GM21447 (cell line): ENCODE results near the gene SDSL.

Experiments
- ATAC-seq: cut with Tn5 transposase; IDR thresholded peaks from one replicate; pipeline ENCODE4 v1.9.1; 2021; ENCODE audit not compliant: unreplicated experiment

SDSL gene, protein sequence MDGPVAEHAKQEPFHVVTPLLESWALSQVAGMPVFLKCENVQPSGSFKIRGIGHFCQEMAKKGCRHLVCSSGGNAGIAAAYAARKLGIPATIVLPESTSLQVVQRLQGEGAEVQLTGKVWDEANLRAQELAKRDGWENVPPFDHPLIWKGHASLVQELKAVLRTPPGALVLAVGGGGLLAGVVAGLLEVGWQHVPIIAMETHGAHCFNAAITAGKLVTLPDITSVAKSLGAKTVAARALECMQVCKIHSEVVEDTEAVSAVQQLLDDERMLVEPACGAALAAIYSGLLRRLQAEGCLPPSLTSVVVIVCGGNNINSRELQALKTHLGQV

DNA sequence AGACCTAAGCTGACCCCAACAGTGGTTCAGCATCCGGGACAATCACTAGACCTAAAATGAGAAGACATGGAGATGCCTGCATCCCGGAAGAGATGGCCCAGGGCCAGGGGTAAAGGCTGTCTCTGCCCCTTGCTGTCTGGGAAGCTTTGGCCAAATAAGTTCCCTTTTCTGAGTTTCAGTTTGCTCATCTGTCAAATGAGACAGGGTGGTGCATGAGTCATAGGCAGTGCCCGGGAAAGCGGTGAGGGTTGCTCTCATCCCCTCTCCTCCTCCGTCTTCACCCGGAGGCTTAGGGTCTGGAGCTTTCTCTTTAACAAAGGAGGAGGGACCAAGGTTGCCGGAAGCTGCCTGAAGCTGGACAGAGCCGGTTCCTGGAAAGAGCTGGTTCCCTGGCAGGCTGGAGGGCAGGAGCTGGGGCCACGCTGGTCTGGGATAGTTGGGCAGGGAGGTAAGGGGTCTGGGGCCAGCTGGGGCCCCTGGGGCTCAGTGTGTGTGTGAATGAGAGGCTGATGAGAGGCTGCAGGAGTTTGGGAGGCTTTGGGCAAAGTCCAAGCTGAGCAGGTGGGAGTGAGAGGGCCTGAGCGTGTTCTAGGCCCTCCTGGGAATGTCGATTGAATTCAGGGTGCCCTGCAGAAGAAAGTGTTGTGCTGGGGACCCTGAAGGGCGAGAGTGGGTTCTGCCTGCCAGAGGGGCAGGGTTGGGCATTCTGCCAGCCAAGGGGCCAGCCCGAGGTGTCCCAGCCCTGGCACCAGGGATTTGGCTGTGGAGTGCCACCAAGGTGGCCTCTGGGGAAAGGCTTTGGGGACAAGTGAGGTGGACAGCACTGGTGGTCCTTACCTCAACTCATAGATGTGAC is at the start of gene SDSL:
TSS of gene SDSL (plus strand) at position 351 of the 856 bp plus-strand sequence. CDS start 5,603 bp downstream, outside the sequence.
- ATAC-seq = peak; percentile 91

DNA sequence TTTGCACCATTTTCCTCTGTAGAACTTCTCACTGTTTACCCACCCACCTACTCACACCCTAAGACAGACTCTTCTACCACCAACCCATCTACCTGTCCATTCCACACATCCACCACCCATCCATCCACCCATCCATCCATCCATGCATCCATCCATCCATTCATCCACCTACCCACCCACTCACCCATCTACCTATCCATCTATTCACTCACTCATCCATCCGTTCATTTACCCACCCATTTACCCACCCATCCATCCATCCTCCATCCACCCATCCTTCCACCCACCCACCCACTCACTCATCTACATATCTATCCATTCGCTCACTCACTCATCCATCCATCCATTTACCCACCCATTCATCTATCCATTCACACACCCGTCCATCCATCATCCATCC is 48.7 kb upstream of the SDSL start:
- ATAC-seq = no peak

DNA sequence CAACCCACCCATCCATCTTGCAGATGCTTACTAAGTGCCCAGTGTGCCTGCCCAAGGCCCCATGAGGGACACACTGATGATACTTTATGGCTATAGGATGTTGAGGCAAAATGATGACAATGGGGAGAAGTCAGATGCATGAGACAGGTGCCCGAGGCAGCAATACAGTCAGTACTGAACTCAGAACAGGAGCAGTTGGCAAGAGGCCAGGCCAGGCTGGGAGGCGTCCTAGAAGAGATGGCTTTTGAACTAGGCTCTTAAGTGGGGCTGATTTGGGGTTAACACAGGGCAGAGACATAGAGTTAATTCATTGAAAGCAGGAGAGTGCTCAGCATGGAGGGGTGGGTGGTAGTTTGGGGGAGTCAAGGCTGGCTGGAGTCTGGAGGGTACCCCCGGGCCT is 48.2 kb upstream of the SDSL start:
- ATAC-seq = no peak

DNA sequence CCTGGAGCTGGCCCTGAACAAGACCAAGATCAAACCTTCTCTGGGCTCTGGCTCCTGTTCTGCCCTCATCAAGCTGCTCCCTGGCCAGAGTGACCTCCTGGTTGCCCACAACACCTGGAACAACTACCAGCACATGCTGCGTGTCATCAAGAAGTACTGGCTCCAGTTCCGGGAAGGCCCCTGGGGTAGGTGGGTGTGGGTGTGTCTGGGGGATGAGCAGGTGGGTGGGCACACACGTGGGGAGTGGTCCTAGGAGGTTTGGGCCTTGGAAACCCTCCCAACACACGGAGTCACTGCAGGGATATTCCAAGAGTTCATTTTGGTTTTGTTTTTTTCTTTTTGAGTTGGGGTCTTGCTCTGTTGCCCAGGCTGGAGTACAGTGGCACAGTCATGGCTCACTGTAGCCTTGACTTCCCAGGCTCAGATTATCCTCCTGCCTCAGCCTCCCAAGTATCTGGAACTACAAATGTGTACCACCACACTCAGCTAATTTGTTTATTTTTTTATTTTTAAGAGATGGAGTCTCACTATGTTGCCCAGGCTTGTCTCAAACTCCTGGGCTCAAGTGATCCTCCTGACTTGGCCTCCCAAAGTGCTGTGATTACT is 47.3 kb upstream of the SDSL start:
- ATAC-seq = no peak

DNA sequence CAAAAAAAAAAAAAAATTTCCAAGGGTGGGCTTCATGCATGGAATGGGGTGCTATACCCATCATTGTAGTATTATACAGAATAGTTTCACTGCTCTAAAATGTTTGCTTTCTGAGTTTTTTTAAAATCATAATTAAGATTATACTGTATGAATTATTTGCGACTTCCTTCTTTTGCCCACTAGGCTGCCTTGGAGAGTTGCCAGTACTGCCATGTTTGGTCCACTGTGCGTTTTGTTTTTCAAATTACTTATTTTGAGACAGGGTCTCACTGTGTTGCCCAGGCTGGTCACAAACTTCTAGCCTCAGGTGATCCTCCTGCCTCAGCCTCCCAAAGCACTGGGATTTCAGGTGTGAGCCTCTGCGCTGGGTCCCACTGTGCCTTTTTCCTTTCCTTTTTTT is 43.9 kb upstream of the SDSL start:
- no peak for ATAC-seq

DNA sequence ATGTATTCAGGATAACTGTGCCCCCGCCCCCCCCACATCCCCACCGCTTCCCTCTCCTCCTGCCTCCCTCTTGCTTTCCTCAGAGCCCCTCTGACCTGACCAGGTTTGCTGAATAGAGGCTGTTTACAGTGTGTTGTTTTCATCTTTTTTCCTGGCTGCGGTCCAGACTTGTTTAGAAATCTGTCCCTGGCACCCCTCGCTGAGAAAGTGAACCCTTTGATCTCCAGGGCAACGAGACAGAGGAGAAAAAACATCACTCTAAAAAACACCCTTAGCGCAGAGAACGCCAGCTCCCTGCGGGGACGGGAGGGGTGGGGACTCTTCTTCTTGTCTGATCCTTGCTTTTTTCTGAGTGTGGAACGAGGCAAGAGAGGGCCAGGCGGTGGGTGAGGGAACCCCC is 41.0 kb upstream of the SDSL start:
- no peak for ATAC-seq

DNA sequence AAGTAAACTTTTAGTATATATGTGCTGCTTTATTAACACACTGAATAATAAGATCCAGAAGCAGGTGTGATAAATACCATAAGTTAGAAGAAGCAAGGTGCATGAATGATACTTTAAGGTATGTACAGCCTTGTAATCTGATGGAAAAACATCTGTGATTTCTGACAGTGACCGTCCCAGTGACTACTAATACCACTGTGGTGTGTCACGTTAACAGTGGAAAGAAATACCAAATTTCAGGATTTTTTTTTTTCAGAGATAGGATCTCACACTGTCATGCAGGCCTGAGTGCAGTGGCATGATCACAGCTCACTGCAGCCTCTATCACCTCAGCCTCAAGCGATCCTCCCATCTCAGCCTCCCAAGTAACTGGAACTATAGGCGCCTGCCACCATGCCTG is 40.0 kb upstream of the SDSL start:
- ATAC-seq = no peak

DNA sequence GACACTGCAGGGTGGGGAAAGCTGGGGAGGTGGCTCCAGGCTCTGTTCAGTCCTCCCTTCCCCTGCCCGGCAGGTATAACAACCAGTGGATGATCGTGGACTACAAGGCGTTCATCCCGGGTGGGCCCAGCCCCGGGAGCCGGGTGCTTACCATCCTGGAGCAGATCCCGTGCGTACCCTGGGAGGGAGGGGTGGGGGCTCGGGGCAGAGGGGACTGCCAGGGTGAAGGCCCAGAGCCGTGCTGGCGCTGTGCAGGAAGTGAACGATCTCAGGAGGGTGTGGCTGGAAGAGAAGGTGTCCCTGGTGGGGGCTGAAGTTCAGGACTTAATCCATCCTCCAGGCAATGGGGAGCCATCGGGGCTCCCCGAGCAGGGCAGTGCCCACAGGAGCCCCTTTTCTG is 37.4 kb upstream of the SDSL start:
- no peak for ATAC-seq

DNA sequence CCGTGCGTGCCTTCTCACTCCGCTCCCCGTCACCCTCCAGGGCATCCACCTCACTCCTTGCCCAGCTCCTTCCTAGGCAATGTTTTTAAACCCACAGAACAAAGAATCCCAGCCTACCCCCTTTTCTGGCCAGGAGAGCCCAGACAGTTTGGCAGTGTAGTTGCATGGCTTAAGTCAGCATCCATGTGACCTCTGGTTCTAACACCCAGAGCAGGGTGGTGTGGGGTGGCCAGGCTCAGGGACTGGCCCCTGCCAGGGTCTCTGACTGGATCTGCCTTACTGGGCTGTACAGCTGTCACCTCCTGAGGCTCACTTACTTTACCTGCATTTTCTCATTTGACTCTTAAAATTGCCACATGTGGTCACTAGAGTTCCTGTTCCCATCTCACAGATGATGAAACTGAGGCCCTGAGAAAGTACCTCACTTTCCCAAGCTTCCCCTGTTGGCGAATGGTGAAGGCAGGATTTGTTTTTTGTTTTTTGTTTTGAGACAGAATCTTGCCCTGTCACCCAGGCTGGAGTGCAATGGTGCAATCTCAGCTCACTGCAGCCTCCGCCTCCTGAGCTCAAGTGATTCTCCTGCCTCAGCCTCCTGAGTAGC is 36.8 kb upstream of the SDSL start:
- no peak for ATAC-seq

DNA sequence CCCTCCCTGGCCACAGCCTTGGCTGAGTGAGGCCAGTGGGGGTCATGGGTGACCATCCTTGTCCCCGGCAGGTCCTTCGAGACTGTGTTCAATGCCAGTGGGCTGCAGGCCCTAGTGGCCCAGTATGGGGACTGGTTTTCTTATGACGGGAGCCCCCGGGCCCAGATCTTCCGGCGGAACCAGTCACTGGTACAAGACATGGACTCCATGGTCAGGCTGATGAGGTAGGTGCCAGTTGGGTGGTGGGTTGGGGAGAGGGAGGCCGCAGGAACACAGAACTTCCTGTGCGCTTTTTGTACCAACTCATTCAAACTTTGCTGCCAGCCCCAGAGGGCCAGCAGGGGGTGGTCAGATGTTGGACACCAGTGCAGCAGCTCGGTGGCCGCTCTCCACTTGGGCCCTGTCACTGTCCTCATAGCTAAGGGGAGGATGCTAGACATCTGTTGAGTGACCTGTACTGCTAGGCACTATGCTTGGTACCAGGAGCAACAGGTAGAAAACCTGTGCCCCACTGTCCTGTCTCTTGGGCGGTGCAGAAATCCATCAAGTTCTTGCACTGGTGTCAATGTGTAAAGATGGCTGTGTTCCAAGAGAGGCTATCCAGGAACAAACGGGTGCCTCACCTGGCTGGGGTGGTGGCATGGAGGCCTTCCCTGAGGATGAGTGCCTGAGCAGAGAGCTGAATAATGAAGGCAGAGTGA is 35.2 kb upstream of the SDSL start:
- no peak for ATAC-seq

DNA sequence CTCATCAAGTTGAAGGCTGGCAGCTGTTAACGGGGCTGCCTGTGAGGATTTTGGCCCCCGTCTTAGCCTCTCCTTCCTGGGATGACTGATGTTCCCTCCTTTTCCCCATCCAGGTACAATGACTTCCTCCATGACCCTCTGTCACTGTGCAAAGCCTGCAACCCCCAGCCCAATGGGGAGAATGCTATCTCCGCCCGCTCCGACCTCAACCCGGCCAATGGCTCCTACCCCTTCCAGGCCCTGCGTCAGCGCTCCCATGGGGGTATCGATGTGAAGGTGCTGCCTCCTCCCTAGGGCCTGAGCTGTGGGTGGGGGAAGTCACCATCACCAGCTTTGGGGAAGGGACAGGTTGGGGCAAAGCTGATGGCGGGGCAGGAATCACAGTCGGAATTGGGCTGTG is 34.5 kb upstream of the SDSL start:
- no peak for ATAC-seq

DNA sequence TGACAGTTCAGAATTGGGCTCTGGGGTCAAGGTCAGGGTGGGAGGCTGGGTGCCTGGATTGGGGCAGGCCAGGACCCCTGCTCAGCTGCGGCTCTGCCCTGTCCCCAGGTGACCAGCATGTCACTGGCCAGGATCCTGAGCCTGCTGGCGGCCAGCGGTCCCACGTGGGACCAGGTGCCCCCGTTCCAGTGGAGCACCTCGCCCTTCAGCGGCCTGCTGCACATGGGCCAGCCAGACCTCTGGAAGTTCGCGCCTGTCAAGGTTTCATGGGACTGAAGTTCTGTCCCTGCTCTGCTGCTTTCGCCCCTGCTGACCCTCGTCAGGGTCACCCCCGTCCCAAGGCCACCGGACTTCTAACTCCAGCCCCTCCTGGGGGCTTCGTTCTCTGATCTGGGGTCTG is 33.8 kb upstream of the SDSL start:
- no peak for ATAC-seq

DNA sequence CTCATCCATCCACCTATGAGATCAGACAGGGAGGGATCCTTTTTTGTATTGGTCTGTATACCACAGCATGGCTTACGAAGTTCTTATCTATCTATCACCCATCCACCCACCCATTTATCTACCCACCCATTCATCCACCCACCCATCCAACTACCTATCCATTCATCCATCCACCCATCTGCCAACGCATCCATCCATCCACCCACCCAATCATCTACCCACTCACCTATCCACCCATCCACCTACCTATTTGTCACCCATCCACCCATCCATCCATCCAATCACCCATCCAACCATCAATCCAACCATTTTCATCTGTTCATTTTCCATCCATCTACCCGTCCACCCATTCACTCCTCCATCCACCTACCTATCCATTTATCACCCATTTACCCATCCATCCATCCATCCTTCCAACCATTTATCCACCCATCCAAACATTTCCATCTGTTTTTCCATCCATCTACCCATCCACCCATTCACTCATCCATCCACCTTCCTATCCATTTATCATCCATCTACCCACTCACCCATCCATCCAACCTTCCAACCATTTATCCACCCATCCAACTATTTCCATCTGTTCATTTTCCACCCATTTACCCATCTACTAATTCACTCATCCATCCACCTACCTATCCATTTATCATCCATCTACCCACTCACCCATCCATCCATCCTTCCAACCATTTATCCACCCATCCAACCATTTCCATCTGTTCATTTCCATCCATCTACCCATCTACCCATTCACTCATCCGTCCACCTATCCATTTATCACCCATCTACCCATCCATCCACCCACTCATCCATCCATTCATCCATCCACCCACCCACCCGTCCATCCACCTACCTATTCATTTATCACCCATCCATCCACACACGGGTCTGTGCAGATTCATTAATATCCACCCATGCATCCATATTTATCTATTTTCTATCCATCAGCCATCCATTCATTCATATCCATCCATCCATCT is 31.8 kb upstream of the SDSL start:
- ATAC-seq = no peak

DNA sequence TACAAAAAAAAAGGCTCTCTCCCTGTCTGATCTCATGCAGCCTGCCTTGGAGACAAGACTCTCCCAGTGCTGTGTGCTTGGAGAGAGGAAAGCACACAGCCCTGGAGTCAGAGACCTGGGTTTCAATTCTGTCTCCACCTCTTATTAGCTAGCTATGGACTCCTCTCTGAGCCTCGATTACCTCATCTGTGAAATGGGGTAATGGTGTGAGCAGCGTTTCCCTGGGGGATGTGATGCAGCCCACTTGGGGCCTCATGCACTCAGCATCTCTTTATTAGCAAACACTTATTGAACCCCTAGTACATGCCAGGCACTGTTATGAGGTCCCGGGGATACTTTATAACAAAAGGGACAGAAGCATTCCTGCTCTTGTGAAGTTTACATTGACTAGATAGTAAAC is 31.0 kb upstream of the SDSL start:
- no peak for ATAC-seq

DNA sequence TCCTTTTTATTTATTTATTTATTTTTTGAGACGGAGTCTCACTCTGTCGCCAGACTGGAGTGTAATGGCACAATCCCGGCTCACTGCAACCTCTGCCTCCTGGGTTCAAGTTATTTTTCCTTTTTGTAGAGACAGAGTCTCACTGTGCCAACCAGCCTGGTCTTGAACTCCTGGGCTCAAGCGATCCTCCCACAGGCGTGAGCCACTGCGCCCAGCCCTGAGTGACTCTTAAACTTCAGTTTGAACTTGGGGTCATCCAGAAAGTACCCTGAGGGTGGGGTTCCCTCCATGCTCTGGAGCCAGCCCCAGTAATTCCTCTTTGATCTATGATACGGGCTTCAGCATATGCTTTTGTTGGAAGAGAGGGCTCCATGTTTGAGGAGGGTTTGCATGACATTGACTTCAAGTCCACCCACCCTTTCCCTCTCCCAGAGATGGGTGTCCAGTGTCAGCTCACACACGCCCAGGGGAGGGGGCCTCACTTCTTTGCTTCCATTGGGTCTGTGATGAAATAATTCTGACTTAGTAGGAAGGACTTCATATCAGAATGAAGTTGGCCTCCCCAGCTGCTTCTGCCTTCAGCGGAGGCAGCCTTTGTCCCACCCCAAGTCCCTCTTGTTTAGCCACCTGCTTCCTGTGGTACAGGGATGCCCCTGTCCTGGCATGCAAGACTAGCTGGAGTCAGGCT is 30.4 kb upstream of the SDSL start:
- no peak for ATAC-seq

DNA sequence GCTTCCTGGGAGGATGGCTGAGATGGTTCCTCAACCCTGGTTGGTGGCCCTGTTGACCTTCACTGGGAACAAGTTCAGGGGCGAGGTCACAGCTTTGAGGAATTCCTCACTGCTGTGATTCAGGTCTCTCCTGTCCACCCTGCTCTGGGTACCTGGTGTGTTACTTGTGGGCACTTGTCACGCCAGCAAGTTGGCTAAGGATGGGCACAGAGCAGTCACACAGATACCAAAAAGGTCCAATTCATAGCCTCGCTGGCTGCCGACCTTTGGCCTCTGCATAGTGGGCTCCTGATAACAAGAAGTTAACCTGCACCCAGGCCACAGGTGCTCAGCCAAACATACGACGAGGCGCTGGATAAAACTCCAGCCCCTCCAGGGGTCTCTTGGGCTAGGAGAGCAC is 29.7 kb upstream of the SDSL start:
- ATAC-seq = no peak

DNA sequence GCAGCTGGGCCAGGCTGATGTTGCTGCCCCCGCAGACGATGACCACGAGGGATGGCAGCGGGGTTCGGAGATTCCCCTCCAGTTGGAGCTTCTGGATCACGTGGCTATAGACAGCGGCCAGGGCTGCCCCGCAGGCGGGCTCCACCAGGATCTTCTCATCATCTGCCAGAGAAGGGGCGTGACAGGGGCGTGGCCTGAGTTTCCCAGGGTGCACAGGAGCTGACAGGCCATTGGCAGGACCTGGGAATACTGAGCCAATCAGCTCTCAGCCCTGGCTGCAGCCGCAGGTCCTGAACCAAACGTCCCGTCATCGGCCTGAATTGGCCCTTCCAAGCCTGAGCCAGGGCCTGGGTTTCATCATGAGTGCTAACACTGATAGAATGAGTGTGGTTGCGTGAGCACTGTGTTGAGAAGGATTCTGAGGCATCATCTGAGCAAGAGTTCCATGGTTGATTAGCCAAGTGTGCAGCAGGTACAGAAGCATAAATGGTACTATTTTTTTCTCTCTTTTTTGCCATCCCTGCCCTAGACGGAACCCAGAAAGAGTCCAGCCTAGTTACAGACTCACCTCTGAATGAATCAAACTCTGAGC is 29.1 kb upstream of the SDSL start:
- no peak for ATAC-seq

DNA sequence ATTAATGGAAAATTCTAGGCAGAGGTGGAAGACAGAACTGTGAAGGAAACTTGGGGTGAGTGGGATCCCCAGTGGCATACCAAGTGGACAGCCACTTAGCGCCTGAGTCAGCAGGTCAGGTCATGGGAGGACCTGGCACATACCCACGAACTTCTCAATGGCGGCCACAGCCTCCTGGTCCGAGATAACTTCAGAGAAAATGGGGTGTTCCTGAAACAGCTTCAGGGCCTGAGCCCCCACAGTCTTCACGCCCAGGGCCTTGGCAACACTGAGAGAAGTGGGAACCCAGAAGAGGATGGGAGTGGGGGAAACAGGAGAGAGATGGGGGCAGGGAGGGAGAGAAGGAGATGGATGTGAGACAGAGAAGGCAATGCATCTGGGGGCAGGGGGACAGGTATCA is 28.4 kb upstream of the SDSL start:
- ATAC-seq = no peak

DNA sequence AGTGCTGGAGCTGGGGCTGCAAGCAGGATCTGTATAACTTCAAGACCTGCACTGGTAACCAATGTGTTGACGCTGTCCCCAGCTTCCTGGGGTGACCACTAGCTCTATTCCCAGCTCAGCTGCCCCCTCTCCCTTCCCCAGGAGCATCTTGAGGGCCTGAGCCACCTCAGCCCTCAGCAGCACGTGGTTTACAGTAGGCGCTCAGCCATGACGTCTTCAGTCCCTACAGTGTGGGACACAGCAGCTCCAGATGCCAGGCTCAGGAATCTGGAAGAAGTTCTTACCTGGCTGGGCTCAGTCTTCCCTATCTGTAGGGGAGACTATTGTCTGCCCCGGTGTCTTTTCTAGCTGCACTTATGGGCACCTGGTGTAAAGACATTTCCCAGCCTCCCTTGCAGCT is 27.1 kb upstream of the SDSL start:
- ATAC-seq = no peak
